ENCODE results near the gene SBK1. TPM values are rescaled to one million over a fixed set of nuclear protein-coding genes. Genes with fewer than 3 reads are reported as not detected.

SBK1 gene
- total RNA-seq, 1 experiment from 2014 or later, result 4.4 TPM

- H3K4me3 Mint-ChIP-seq (ENCODE audit: low read depth, unreplicated experiment), result no peak overlapping the region
- H3K36me3 Mint-ChIP-seq (ENCODE audit: insufficient read depth, unreplicated experiment), result peaks cover 23% of the 10 kb centered on the region
- H3K27me3 Mint-ChIP-seq (ENCODE audit: unreplicated experiment), result peaks cover 34% of the 10 kb centered on the region
- TF ChIP-seq CTCF (IDR thresholded peaks at IDR 0.05; ENCODE audit: unreplicated experiment), result no peak
- no peak overlapping the region for H3K27ac Mint-ChIP-seq (ENCODE audit: unreplicated experiment)
- H3K4me1 Mint-ChIP-seq (ENCODE audit: low read depth, unreplicated experiment), result peaks cover 7% of the 10 kb centered on the region
- intact Hi-C loops (cut with micrococcal nuclease; ENCODE audit: unreplicated experiment), result no loop called here
- DNase-seq, result no peak
- BruUV-seq (replicated peaks), result no TSS peak
- CTCF ChIA-PET, result interaction anchor here (0.6 kb wide), 2 partner anchors 18 to 278 kb away, joined by 3 to 5 read pairs; no protein-coding TSS in a partner anchor
- H3K9me3 Mint-ChIP-seq (ENCODE audit: low read depth, unreplicated experiment), result no peaks in the 10 kb centered on the region
Observed at GRCh38 chr16:28295276-28295675, 3.0 kb downstream of the SBK1 start.

DNA sequence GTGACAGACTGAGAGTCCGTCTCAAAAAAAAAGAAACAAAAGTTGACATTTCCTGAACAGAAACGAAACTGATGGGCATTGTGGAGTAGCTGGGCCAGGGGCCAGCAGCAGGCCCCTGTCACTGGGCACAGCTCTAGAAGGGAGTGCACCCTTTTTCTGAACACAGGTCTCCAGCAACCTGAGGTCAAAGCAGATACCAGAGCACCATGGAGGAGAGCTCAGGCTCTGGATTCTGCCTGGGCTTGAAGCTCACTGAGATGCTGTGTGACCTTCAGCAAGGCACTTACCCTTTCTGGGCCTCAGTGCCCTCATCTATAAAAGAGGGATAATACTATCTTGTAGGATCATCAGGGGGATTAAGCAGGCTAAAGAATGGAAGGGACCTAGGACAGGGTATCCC is 5.0 kb downstream of the SBK1 start:
- no peak overlapping the region for H3K4me3 Mint-ChIP-seq (ENCODE audit: low read depth, unreplicated experiment)
- no peak overlapping the region for H3K27ac Mint-ChIP-seq (ENCODE audit: unreplicated experiment)
- no peaks in the 10 kb centered on the region for H3K4me1 Mint-ChIP-seq (ENCODE audit: low read depth, unreplicated experiment)
- CTCF ChIA-PET, result interaction anchor here (1.2 kb wide), 1 partner anchor 20 kb away, joined by 3 read pairs; no protein-coding TSS in a partner anchor
- BruUV-seq (replicated peaks), result no TSS peak
- H3K27me3 Mint-ChIP-seq (ENCODE audit: unreplicated experiment), result peaks cover 53% of the 10 kb centered on the region
- DNase-seq, result no peak
- H3K9me3 Mint-ChIP-seq (ENCODE audit: low read depth, unreplicated experiment), result no peaks in the 10 kb centered on the region
- no peak for TF ChIP-seq CTCF (IDR thresholded peaks at IDR 0.05; ENCODE audit: unreplicated experiment)
- peaks cover 11% of the 10 kb centered on the region for H3K36me3 Mint-ChIP-seq (ENCODE audit: insufficient read depth, unreplicated experiment)
- intact Hi-C loops (cut with micrococcal nuclease; ENCODE audit: unreplicated experiment), result no loop called here

- Mint-ChIP-seq H3K4me3 (ENCODE audit: low read depth, unreplicated experiment) (no peak overlapping the region), H3K4me1 (ENCODE audit: low read depth, unreplicated experiment) (no peaks in the 10 kb centered on the region), H3K27ac (ENCODE audit: unreplicated experiment) (no peak overlapping the region), H3K27me3 (ENCODE audit: unreplicated experiment) (peaks cover 59% of the 10 kb centered on the region), H3K36me3 (ENCODE audit: insufficient read depth, unreplicated experiment) (peaks cover 7% of the 10 kb centered on the region), H3K9me3 (ENCODE audit: low read depth, unreplicated experiment) (no peaks in the 10 kb centered on the region)
- no peak for TF ChIP-seq CTCF (IDR thresholded peaks at IDR 0.05; ENCODE audit: unreplicated experiment)
- BruUV-seq (replicated peaks), result no TSS peak
- DNase-seq, result no peak
- intact Hi-C loops (cut with micrococcal nuclease; ENCODE audit: unreplicated experiment), result no loop called here
- CTCF ChIA-PET, result interaction anchor here (1.2 kb wide), 1 partner anchor 19 kb away, joined by 3 read pairs; no protein-coding TSS in a partner anchor
Observed at GRCh38 chr16:28297784-28298510, 5.6 kb downstream of the SBK1 start.

DNA sequence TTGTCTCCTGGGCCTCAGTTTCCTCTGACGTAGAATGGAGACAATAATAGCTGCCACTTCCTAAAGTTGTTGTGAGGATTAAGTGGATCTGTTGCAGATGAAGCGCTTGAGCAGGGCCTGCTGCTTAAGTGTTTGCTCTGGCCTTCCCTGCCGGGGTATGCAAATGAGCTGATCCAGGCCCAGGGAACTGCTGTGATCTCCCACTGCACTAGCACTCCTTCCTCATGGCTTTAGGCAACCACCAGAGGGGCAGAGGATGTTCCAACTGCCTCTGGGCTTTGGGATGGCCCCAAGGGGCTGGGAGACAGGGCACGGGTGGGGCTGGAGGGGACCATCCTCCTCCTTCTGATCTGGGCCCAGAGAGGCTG is 6.2 kb downstream of the SBK1 start:
- Mint-ChIP-seq H3K9me3 (ENCODE audit: low read depth, unreplicated experiment) (no peaks in the 10 kb centered on the region), H3K4me1 (ENCODE audit: low read depth, unreplicated experiment) (no peaks in the 10 kb centered on the region), H3K36me3 (ENCODE audit: insufficient read depth, unreplicated experiment) (peaks cover 4% of the 10 kb centered on the region), H3K27me3 (ENCODE audit: unreplicated experiment) (peaks cover 63% of the 10 kb centered on the region), H3K27ac (ENCODE audit: unreplicated experiment) (no peak overlapping the region), H3K4me3 (ENCODE audit: low read depth, unreplicated experiment) (no peak overlapping the region)
- DNase-seq, result no peak
- BruUV-seq (replicated peaks), result no TSS peak
- TF ChIP-seq CTCF (IDR thresholded peaks at IDR 0.05; ENCODE audit: unreplicated experiment), result no peak
- CTCF ChIA-PET, result no interaction called here
- intact Hi-C loops (cut with micrococcal nuclease; ENCODE audit: unreplicated experiment), result no loop called here
